ENCODE measurements around the gene SFT2D3.
A peak's percentile ranks its signal among the peaks of the same experiment; 100 is the strongest.

The SFT2D3 gene

GRCh38 chr2:127685410-127686080 lies 15.8 kb upstream of the SFT2D3 start:
- no peak overlapping the region for H3K4me3 ChIP-seq (ENCODE audit: extremely low read depth, insufficient read depth, low read length, poor library complexity, severe bottlenecking)
- H3K9me3 ChIP-seq (ENCODE audit: control insufficient read depth, low read length): peaks cover 9% of the 10 kb centered on the region
- H3K36me3 ChIP-seq (ENCODE audit: control insufficient read depth, insufficient read depth, low read length): no peaks in the 10 kb centered on the region
- H3K4me1 ChIP-seq (ENCODE audit: control insufficient read depth, insufficient read depth, low read length, poor library complexity, severe bottlenecking): peaks cover 11% of the 10 kb centered on the region
- H3K27ac ChIP-seq (ENCODE audit: low read depth, low read length, severe bottlenecking): no peak overlapping the region
- WGBS, 2 experiments (ENCODE audit: insufficient coverage in 2 of 2): 83 to 86% methylated on average over 6 to 8 of the region's 8 CpGs

- no peak overlapping the region for H3K4me3 ChIP-seq (ENCODE audit: extremely low read depth, insufficient read depth, low read length, poor library complexity, severe bottlenecking)
- H3K36me3 ChIP-seq (ENCODE audit: control insufficient read depth, insufficient read depth, low read length): no peaks in the 10 kb centered on the region
- H3K9me3 ChIP-seq (ENCODE audit: control insufficient read depth, low read length): peaks cover 20% of the 10 kb centered on the region
- H3K4me1 ChIP-seq (ENCODE audit: control insufficient read depth, insufficient read depth, low read length, poor library complexity, severe bottlenecking): peaks cover 7% of the 10 kb centered on the region
- WGBS, 2 experiments (ENCODE audit: insufficient coverage in 2 of 2): no CpG with 5 or more reads among the region's 1 CpG
- no peak overlapping the region for H3K27ac ChIP-seq (ENCODE audit: low read depth, low read length, severe bottlenecking)
These were observed 12.9 kb upstream of the SFT2D3 start for GRCh38 chr2:127688405-127688804.

GRCh38 chr2:127690696-127691095 lies 10.6 kb upstream of the SFT2D3 start:
- H3K4me3 ChIP-seq (ENCODE audit: extremely low read depth, insufficient read depth, low read length, poor library complexity, severe bottlenecking): no peak overlapping the region
- H3K4me1 ChIP-seq (ENCODE audit: control insufficient read depth, insufficient read depth, low read length, poor library complexity, severe bottlenecking): no peaks in the 10 kb centered on the region
- no peak overlapping the region for H3K27ac ChIP-seq (ENCODE audit: low read depth, low read length, severe bottlenecking)
- H3K36me3 ChIP-seq (ENCODE audit: control insufficient read depth, insufficient read depth, low read length): no peaks in the 10 kb centered on the region
- 70 to 92% methylated on average over 1 to 2 of the region's 2 CpGs for WGBS, 2 experiments (ENCODE audit: insufficient coverage in 2 of 2)
- peaks cover 20% of the 10 kb centered on the region for H3K9me3 ChIP-seq (ENCODE audit: control insufficient read depth, low read length)

- Histone ChIP-seq H3K27ac (ENCODE audit: low read depth, low read length, severe bottlenecking) (no peak overlapping the region), H3K36me3 (ENCODE audit: control insufficient read depth, insufficient read depth, low read length) (no peaks in the 10 kb centered on the region), H3K9me3 (ENCODE audit: control insufficient read depth, low read length) (peaks cover 17% of the 10 kb centered on the region), H3K4me1 (ENCODE audit: control insufficient read depth, insufficient read depth, low read length, poor library complexity, severe bottlenecking) (no peaks in the 10 kb centered on the region), H3K4me3 (ENCODE audit: extremely low read depth, insufficient read depth, low read length, poor library complexity, severe bottlenecking) (no peak overlapping the region)
- WGBS, 2 experiments (ENCODE audit: insufficient coverage in 2 of 2): 85 to 88% methylated on average over 6 to 9 of the region's 9 CpGs
These were observed 6.3 kb upstream of the SFT2D3 start for GRCh38 chr2:127694986-127695385.

- Histone ChIP-seq H3K4me1 (ENCODE audit: control insufficient read depth, insufficient read depth, low read length, poor library complexity, severe bottlenecking) (peaks cover 4% of the 10 kb centered on the region), H3K36me3 (ENCODE audit: control insufficient read depth, insufficient read depth, low read length) (no peaks in the 10 kb centered on the region), H3K9me3 (ENCODE audit: control insufficient read depth, low read length) (peaks cover 9% of the 10 kb centered on the region), H3K27ac (ENCODE audit: low read depth, low read length, severe bottlenecking) (no peak overlapping the region), H3K4me3 (ENCODE audit: extremely low read depth, insufficient read depth, low read length, poor library complexity, severe bottlenecking) (peak overlapping the region; percentile 5)
- WGBS, 2 experiments (ENCODE audit: insufficient coverage in 2 of 2): 75 to 79% methylated on average over 40 to 47 of the region's 52 CpGs
These were observed 5.5 kb upstream of the SFT2D3 start for GRCh38 chr2:127695491-127696472.

GRCh38 chr2:127697482-127698180 lies 3.7 kb upstream of the SFT2D3 start:
- Histone ChIP-seq H3K27ac (ENCODE audit: low read depth, low read length, severe bottlenecking) (no peak overlapping the region), H3K36me3 (ENCODE audit: control insufficient read depth, insufficient read depth, low read length) (peaks cover 3% of the 10 kb centered on the region), H3K4me3 (ENCODE audit: extremely low read depth, insufficient read depth, low read length, poor library complexity, severe bottlenecking) (no peak overlapping the region), H3K9me3 (ENCODE audit: control insufficient read depth, low read length) (no peaks in the 10 kb centered on the region), H3K4me1 (ENCODE audit: control insufficient read depth, insufficient read depth, low read length, poor library complexity, severe bottlenecking) (peaks cover 5% of the 10 kb centered on the region)
- 91 to 93% methylated on average over 15 to 21 of the region's 21 CpGs for WGBS, 2 experiments (ENCODE audit: insufficient coverage in 2 of 2)

- WGBS, 2 experiments (ENCODE audit: insufficient coverage in 2 of 2): 92 to 95% methylated on average over 26 to 27 of the region's 27 CpGs
- peaks cover 14% of the 10 kb centered on the region for H3K36me3 ChIP-seq (ENCODE audit: control insufficient read depth, insufficient read depth, low read length)
- H3K4me1 ChIP-seq (ENCODE audit: control insufficient read depth, insufficient read depth, low read length, poor library complexity, severe bottlenecking): peaks cover 5% of the 10 kb centered on the region
- H3K9me3 ChIP-seq (ENCODE audit: control insufficient read depth, low read length): no peaks in the 10 kb centered on the region
- H3K4me3 ChIP-seq (ENCODE audit: extremely low read depth, insufficient read depth, low read length, poor library complexity, severe bottlenecking): no peak overlapping the region
- no peak overlapping the region for H3K27ac ChIP-seq (ENCODE audit: low read depth, low read length, severe bottlenecking)
These were observed 2.5 kb upstream of the SFT2D3 start for GRCh38 chr2:127698553-127699355.

- Histone ChIP-seq H3K27ac (ENCODE audit: low read depth, low read length, severe bottlenecking) (peak overlapping the region; percentile 92), H3K4me3 (ENCODE audit: extremely low read depth, insufficient read depth, low read length, poor library complexity, severe bottlenecking) (peak overlapping the region; percentile 51), H3K36me3 (ENCODE audit: control insufficient read depth, insufficient read depth, low read length) (peaks cover 31% of the 10 kb centered on the region), H3K9me3 (ENCODE audit: control insufficient read depth, low read length) (no peaks in the 10 kb centered on the region), H3K4me1 (ENCODE audit: control insufficient read depth, insufficient read depth, low read length, poor library complexity, severe bottlenecking) (peaks cover 5% of the 10 kb centered on the region)
- 66% methylated on average over 8 to 9 of the region's 17 CpGs for WGBS, 2 experiments (ENCODE audit: insufficient coverage in 2 of 2)
These were observed 637 bp upstream of the SFT2D3 start for GRCh38 chr2:127700527-127701192.

- H3K4me1 ChIP-seq (ENCODE audit: control insufficient read depth, insufficient read depth, low read length, poor library complexity, severe bottlenecking): peaks cover 5% of the 10 kb centered on the region
- H3K27ac ChIP-seq (ENCODE audit: low read depth, low read length, severe bottlenecking): peak overlapping the region; percentile 92
- H3K9me3 ChIP-seq (ENCODE audit: control insufficient read depth, low read length): no peaks in the 10 kb centered on the region
- peak overlapping the region; percentile 51 for H3K4me3 ChIP-seq (ENCODE audit: extremely low read depth, insufficient read depth, low read length, poor library complexity, severe bottlenecking)
- WGBS, 2 experiments (ENCODE audit: insufficient coverage in 2 of 2): 1% methylated on average over 80 to 98 of the region's 108 CpGs
- peaks cover 43% of the 10 kb centered on the region for H3K36me3 ChIP-seq (ENCODE audit: control insufficient read depth, insufficient read depth, low read length)
These were observed 526 bp downstream of the SFT2D3 start for GRCh38 chr2:127701651-127702394.

Measured in mesodermal cell (in vitro differentiated cells).